Measurements from ENCODE around the gene CUL1. TPM values are rescaled to one million over a fixed set of nuclear protein-coding genes. Genes with fewer than 3 reads are reported as not detected.

Gene CUL1
- total RNA-seq, 1 experiment from 2014 or later: 53.1 TPM

- TF ChIP-seq TCF7L2 (IDR thresholded peaks at IDR 0.05; ENCODE audit: borderline replicate concordance, extremely low read depth, insufficient read depth, insufficient read length) (no peak), ZFX (IDR thresholded peaks at IDR 0.05) (no peak)
Observed at GRCh38 chr7:148717266-148717793, 18.6 kb downstream of the CUL1 start (continued).

DNA sequence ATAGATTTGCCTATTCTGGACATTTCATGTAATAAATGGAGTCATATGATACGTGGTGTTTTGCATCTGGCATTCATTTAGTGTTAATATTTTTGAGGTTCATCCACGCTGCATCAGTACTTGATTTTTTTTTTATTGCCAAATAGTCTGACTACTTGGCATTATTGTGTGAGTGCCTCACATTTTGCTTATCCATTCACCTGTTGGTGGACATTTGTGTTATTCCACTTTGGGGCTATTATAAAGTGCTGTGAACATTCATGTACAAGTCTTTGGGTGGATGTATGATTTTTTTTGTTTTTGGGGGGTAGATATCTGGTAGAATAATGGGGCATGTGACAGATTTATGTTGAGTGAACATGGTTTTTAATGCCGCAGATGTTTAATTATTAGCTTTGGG is 19.7 kb downstream of the CUL1 start:
- TF ChIP-seq POLR2AphosphoS5 (IDR thresholded peaks at IDR 0.05; ENCODE audit: low read depth, low read length) (no peak), EGR1 (IDR thresholded peaks at IDR 0.05; ENCODE audit: low read depth) (no peak), YY1 (IDR thresholded peaks at IDR 0.05; ENCODE audit: extremely low read depth, insufficient replicate concordance, low read depth, low read length) (no peak), EZH2 (IDR thresholded peaks at IDR 0.05) (no peak), TCF7L2 (IDR thresholded peaks at IDR 0.05; ENCODE audit: borderline replicate concordance, extremely low read depth, insufficient read depth, insufficient read length) (no peak), FOSL1 (IDR thresholded peaks at IDR 0.05; ENCODE audit: low read depth) (no peak), POLR2A (IDR thresholded peaks at IDR 0.05; ENCODE audit: borderline replicate concordance, extremely low read depth, insufficient read depth, insufficient read length) (no peak), ATF3 (IDR thresholded peaks at IDR 0.05) (no peak), MAX (IDR thresholded peaks at IDR 0.05) (no peak), REST (IDR thresholded peaks at IDR 0.05; ENCODE audit: low read depth) (no peak), CEBPB (IDR thresholded peaks at IDR 0.05; ENCODE audit: low read depth) (no peak), JUND (IDR thresholded peaks at IDR 0.05) (no peak), CBX3 (IDR thresholded peaks at IDR 0.05; ENCODE audit: low read depth) (no peak), SP1 (IDR thresholded peaks at IDR 0.05; ENCODE audit: low read depth) (no peak), RAD21 (IDR thresholded peaks at IDR 0.05; ENCODE audit: low read depth) (no peak), ZNF274 (IDR thresholded peaks at IDR 0.05; ENCODE audit: low read depth, low read length) (no peak)
- TF ChIP-seq, protein P1, sequence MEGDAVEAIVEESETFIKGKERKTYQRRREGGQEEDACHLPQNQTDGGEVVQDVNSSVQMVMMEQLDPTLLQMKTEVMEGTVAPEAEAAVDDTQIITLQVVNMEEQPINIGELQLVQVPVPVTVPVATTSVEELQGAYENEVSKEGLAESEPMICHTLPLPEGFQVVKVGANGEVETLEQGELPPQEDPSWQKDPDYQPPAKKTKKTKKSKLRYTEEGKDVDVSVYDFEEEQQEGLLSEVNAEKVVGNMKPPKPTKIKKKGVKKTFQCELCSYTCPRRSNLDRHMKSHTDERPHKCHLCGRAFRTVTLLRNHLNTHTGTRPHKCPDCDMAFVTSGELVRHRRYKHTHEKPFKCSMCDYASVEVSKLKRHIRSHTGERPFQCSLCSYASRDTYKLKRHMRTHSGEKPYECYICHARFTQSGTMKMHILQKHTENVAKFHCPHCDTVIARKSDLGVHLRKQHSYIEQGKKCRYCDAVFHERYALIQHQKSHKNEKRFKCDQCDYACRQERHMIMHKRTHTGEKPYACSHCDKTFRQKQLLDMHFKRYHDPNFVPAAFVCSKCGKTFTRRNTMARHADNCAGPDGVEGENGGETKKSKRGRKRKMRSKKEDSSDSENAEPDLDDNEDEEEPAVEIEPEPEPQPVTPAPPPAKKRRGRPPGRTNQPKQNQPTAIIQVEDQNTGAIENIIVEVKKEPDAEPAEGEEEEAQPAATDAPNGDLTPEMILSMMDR (IDR thresholded peaks at IDR 0.05 in 2 of 3, conservative IDR thresholded peaks at IDR 0.05 in 1 of 3; ENCODE audit: borderline replicate concordance in 1 of 3, insufficient read depth in 1 of 3, low read depth in 2 of 3, low read length in 2 of 3): no peak
- TF ChIP-seq, protein P2, sequence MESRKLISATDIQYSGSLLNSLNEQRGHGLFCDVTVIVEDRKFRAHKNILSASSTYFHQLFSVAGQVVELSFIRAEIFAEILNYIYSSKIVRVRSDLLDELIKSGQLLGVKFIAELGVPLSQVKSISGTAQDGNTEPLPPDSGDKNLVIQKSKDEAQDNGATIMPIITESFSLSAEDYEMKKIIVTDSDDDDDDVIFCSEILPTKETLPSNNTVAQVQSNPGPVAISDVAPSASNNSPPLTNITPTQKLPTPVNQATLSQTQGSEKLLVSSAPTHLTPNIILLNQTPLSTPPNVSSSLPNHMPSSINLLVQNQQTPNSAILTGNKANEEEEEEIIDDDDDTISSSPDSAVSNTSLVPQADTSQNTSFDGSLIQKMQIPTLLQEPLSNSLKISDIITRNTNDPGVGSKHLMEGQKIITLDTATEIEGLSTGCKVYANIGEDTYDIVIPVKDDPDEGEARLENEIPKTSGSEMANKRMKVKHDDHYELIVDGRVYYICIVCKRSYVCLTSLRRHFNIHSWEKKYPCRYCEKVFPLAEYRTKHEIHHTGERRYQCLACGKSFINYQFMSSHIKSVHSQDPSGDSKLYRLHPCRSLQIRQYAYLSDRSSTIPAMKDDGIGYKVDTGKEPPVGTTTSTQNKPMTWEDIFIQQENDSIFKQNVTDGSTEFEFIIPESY (IDR thresholded peaks at IDR 0.05; ENCODE audit: extremely low read depth, insufficient replicate concordance, low read length): no peak
- no peak for DNase-seq (ENCODE audit: low read depth, low spot score)
- Histone ChIP-seq H3K9ac (ENCODE audit: low read length) (no peak overlapping the region), H2AFZ (ENCODE audit: low read depth, low read length, poor library complexity, severe bottlenecking) (no peak overlapping the region), H3K27ac (ENCODE audit: low read depth, low read length) (no peak overlapping the region), H4K20me1 (ENCODE audit: insufficient read depth) (peaks cover 37% of the 10 kb centered on the region), H3K4me3 (replicated peaks in 1 of 2; ENCODE audit: low read depth in 1 of 2, low read length in 2 of 2) (no peak overlapping the region), H3K9me3 (ENCODE audit: control insufficient read depth in 1 of 2, insufficient read depth in 1 of 2, low read depth in 1 of 2, low read length in 2 of 2) (no peaks in the 10 kb centered on the region), H3K27me3 (ENCODE audit: insufficient read depth, low read length) (no peaks in the 10 kb centered on the region), H3K4me2 (ENCODE audit: low read length) (no peak overlapping the region), H3K4me1 (ENCODE audit: control insufficient read depth in 1 of 2, insufficient read depth in 2 of 2, low read length in 2 of 2) (peaks cover 9 to 43% of the 10 kb centered on the region in 2 experiments), H3K36me3 (ENCODE audit: control insufficient read depth in 1 of 2, insufficient read depth in 2 of 2, low read length in 2 of 2) (no peaks in the 10 kb centered on the region), H3K79me2 (ENCODE audit: insufficient read depth, low read length) (peaks cover 100% of the 10 kb centered on the region), H3K9me2 (ENCODE audit: insufficient read depth) (no peaks in the 10 kb centered on the region)
- ATAC-seq: no peak
- intact Hi-C loops (cut with micrococcal nuclease): no loop called here
- CTCF ChIA-PET: no interaction called here
- BruUV-seq (replicated peaks): no TSS peak
- POLR2A ChIA-PET: no interaction called here
- RAD21 ChIA-PET (ENCODE audit: low non-redundant PET in 1 of 2, low total read pairs in 2 of 2, uncharacterized antibody in 2 of 2, unreplicated experiment in 2 of 2): no interaction called here

Data from HCT116 (cell line).